Measurements from ENCODE around the gene NKAPL. TPM values are rescaled to one million over a fixed set of nuclear protein-coding genes. Genes with fewer than 3 reads are reported as not detected.

Gene NKAPL
- total and polyA plus RNA-seq, 2 of the 8 experiments (the other 6 are each of a cell fraction or from before 2014, with no cell fraction given): 0.08 TPM; not detected in 1

GRCh38 chr6:28225056-28225834, 33.9 kb upstream of the NKAPL start, which contains the start of gene ZSCAN9 (continued):
- TF ChIP-seq SIRT6 (IDR thresholded peaks at IDR 0.05; ENCODE audit: low read length): no peak
- TF ChIP-seq CHD7 (IDR thresholded peaks at IDR 0.05; ENCODE audit: insufficient replicate concordance, low read length): no peak
- peak; percentile 49 for TF ChIP-seq TEAD4 (IDR thresholded peaks at IDR 0.05; ENCODE audit: low read depth, low read length)
- TF ChIP-seq CBX8 (IDR thresholded peaks at IDR 0.05; ENCODE audit: borderline replicate concordance, low read depth, low read length): no peak
- TF ChIP-seq CHD2 (IDR thresholded peaks at IDR 0.05; ENCODE audit: low read length): no peak
- peak; percentile 52 for TF ChIP-seq PHF8 (conservative IDR thresholded peaks at IDR 0.05; ENCODE audit: low read depth, low read length)
- TF ChIP-seq JUND (IDR thresholded peaks at IDR 0.05; ENCODE audit: low read length): no peak
- TF ChIP-seq KDM5A (IDR thresholded peaks at IDR 0.05; ENCODE audit: low read length): no peak; the same call in 1 of the 2 replicates
- no peak for TF ChIP-seq GTF2F1 (IDR thresholded peaks at IDR 0.05; ENCODE audit: borderline replicate concordance, low read depth, low read length)
- no peak for TF ChIP-seq ATF3 (IDR thresholded peaks at IDR 0.05; ENCODE audit: insufficient read depth, low read depth, low read length)

Data from H1 (cell line).